ENCODE results near the gene AIF1L. TPM values are rescaled to one million over a fixed set of nuclear protein-coding genes. Genes with fewer than 3 reads are reported as not detected.

The AIF1L gene
- total and polyA plus RNA-seq, 2 of the 13 experiments (the other 11 are each of a cell fraction or from before 2014, with no cell fraction given): 12.4 to 36.5 TPM

DNA sequence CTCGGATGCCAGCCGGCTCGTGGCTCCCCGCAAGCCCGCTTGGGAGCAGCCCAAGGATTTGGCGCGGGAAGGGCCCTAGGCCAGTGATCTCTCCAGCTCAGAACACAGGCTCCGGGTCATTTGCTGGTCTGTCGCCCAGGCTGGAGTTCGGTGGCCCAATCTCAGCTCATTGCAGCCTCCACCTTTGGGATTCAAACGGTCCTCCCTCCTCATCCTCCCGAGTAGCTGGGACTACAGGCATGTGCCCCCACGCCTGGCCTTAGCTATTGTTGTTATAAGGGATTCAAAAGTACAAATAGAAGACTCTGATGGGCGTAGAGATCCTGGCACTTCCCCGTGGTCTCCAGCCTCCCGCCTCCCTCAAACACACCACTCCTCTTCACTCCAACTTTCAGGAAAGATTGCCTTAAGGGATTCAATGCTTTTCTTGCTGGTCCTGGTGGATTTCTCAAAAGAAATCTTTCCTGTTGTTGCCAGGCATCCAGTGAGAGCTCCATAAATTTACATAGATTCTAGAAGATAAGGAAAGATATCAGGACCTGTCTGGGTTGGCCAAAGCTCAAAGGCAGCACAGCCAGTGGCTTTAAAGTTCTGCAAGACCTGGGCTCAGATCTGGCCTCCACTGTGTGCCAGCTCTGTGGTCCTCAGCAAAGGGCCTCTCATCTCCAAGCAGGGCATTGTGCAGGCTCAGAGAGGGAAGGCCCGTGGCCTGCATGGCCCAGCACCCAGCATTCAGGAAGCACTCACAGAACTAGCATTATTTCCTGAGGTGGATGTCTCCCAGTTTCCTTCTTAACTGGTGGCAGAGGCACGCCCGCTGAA is 1.0 kb downstream of the AIF1L start (continued):
- TF ChIP-seq, protein P1, sequence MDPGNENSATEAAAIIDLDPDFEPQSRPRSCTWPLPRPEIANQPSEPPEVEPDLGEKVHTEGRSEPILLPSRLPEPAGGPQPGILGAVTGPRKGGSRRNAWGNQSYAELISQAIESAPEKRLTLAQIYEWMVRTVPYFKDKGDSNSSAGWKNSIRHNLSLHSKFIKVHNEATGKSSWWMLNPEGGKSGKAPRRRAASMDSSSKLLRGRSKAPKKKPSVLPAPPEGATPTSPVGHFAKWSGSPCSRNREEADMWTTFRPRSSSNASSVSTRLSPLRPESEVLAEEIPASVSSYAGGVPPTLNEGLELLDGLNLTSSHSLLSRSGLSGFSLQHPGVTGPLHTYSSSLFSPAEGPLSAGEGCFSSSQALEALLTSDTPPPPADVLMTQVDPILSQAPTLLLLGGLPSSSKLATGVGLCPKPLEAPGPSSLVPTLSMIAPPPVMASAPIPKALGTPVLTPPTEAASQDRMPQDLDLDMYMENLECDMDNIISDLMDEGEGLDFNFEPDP (CRISPR knock-in tag; conservative IDR thresholded peaks at IDR 0.05): no peak
- TF ChIP-seq, protein P2, sequence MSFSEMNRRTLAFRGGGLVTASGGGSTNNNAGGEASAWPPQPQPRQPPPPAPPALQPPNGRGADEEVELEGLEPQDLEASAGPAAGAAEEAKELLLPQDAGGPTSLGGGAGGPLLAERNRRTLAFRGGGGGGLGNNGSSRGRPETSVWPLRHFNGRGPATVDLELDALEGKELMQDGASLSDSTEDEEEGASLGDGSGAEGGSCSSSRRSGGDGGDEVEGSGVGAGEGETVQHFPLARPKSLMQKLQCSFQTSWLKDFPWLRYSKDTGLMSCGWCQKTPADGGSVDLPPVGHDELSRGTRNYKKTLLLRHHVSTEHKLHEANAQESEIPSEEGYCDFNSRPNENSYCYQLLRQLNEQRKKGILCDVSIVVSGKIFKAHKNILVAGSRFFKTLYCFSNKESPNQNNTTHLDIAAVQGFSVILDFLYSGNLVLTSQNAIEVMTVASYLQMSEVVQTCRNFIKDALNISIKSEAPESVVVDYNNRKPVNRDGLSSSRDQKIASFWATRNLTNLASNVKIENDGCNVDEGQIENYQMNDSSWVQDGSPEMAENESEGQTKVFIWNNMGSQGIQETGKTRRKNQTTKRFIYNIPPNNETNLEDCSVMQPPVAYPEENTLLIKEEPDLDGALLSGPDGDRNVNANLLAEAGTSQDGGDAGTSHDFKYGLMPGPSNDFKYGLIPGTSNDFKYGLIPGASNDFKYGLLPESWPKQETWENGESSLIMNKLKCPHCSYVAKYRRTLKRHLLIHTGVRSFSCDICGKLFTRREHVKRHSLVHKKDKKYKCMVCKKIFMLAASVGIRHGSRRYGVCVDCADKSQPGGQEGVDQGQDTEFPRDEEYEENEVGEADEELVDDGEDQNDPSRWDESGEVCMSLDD (CRISPR knock-in tag; IDR thresholded peaks at IDR 0.05; ENCODE audit: borderline replicate concordance): no peak
- TF ChIP-seq TCF12 (IDR thresholded peaks at IDR 0.05) (no peak), TCF12 (CRISPR knock-in tag; IDR thresholded peaks at IDR 0.05) (no peak), ZNF124 (CRISPR knock-in tag; IDR thresholded peaks at IDR 0.05) (0 out of 2 replicates have a peak, but pooled peaks have one; percentile 4), SAFB2 (CRISPR knock-in tag; IDR thresholded peaks at IDR 0.05; ENCODE audit: borderline replicate concordance, low read depth) (no peak), HDAC2 (CRISPR knock-in tag; IDR thresholded peaks at IDR 0.05) (no peak), ZNF501 (CRISPR knock-in tag; IDR thresholded peaks at IDR 0.05) (peak; percentile 26; the same call in 1 of the 2 replicates), TMF1 (CRISPR knock-in tag; IDR thresholded peaks at IDR 0.05; ENCODE audit: low read depth) (no peak), CHD4 (IDR thresholded peaks at IDR 0.05; ENCODE audit: borderline replicate concordance, low read length) (no peak), THYN1 (CRISPR knock-in tag; IDR thresholded peaks at IDR 0.05; ENCODE audit: borderline replicate concordance, low read depth) (no peak), ZNF274 (CRISPR knock-in tag; IDR thresholded peaks at IDR 0.05) (no peak), BRCA1 (CRISPR knock-in tag; IDR thresholded peaks at IDR 0.05) (no peak), ZNF232 (CRISPR knock-in tag; IDR thresholded peaks at IDR 0.05; ENCODE audit: borderline replicate concordance) (no peak), DNMT3B (CRISPR knock-in tag; conservative IDR thresholded peaks at IDR 0.05) (no peak), ZNF605 (CRISPR knock-in tag; IDR thresholded peaks at IDR 0.05) (no peak), MYNN (CRISPR knock-in tag; IDR thresholded peaks at IDR 0.05; ENCODE audit: low read depth) (no peak)
- TF ChIP-seq, protein P3, sequence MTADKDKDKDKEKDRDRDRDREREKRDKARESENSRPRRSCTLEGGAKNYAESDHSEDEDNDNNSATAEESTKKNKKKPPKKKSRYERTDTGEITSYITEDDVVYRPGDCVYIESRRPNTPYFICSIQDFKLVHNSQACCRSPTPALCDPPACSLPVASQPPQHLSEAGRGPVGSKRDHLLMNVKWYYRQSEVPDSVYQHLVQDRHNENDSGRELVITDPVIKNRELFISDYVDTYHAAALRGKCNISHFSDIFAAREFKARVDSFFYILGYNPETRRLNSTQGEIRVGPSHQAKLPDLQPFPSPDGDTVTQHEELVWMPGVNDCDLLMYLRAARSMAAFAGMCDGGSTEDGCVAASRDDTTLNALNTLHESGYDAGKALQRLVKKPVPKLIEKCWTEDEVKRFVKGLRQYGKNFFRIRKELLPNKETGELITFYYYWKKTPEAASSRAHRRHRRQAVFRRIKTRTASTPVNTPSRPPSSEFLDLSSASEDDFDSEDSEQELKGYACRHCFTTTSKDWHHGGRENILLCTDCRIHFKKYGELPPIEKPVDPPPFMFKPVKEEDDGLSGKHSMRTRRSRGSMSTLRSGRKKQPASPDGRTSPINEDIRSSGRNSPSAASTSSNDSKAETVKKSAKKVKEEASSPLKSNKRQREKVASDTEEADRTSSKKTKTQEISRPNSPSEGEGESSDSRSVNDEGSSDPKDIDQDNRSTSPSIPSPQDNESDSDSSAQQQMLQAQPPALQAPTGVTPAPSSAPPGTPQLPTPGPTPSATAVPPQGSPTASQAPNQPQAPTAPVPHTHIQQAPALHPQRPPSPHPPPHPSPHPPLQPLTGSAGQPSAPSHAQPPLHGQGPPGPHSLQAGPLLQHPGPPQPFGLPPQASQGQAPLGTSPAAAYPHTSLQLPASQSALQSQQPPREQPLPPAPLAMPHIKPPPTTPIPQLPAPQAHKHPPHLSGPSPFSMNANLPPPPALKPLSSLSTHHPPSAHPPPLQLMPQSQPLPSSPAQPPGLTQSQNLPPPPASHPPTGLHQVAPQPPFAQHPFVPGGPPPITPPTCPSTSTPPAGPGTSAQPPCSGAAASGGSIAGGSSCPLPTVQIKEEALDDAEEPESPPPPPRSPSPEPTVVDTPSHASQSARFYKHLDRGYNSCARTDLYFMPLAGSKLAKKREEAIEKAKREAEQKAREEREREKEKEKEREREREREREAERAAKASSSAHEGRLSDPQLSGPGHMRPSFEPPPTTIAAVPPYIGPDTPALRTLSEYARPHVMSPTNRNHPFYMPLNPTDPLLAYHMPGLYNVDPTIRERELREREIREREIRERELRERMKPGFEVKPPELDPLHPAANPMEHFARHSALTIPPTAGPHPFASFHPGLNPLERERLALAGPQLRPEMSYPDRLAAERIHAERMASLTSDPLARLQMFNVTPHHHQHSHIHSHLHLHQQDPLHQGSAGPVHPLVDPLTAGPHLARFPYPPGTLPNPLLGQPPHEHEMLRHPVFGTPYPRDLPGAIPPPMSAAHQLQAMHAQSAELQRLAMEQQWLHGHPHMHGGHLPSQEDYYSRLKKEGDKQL (CRISPR knock-in tag; IDR thresholded peaks at IDR 0.05; ENCODE audit: low read depth): no peak
- TF ChIP-seq, protein P4, sequence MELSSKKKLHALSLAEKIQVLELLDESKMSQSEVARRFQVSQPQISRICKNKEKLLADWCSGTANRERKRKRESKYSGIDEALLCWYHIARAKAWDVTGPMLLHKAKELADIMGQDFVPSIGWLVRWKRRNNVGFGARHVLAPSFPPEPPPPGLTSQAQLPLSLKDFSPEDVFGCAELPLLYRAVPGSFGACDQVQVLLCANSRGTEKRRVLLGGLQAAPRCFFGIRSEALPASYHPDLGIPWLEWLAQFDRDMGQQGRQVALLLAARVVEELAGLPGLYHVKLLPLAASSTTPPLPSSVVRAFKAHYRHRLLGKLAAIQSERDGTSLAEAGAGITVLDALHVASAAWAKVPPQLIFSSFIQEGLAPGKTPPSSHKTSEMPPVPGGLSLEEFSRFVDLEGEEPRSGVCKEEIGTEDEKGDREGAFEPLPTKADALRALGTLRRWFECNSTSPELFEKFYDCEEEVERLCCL (CRISPR knock-in tag; IDR thresholded peaks at IDR 0.05; ENCODE audit: borderline replicate concordance): no peak
